Small intestine (tissue), 7 donors: ENCODE results near the gene TRAPPC5. TPM values are rescaled to one million over a fixed set of nuclear protein-coding genes. Genes with fewer than 3 reads are reported as not detected.

Source experiments
- DNase-seq, 2 donors: peaks; one replicate each; pipeline versions ENCODE4 v3.0.0 to v3.0.0-alpha.2; 2013
- FAIRE-seq: peaks from 2 replicates; lab custom pipeline; 2012; peaks lifted over from hg19 to GRCh38; lab: Jason Lieb, UNC
- H3K27ac ChIP-seq, 3 donors: one replicate each; pipeline ENCODE4 v1.5.1; 2013; ENCODE audit warnings: low read length in 2 of 3, mild to moderate bottlenecking in 2 of 3, control low read depth in 1 of 3, inconsistent platforms in 1 of 3, low read depth in 1 of 3, moderate library complexity in 1 of 3
- H3K27me3 ChIP-seq, 3 donors: one replicate each; pipeline ENCODE4 v1.6.1; 2013; ENCODE audit warnings: low read length in 3 of 3, inconsistent platforms in 1 of 3; ENCODE audit not compliant: control insufficient read depth in 3 of 3, insufficient read depth in 3 of 3
- H3K36me3 ChIP-seq, 3 donors: one replicate each; pipeline ENCODE4 v1.6.1; 2013; ENCODE audit warnings: low read length in 3 of 3, inconsistent platforms in 1 of 3, low read depth in 1 of 3, mild to moderate bottlenecking in 1 of 3, moderate library complexity in 1 of 3; ENCODE audit not compliant: control insufficient read depth in 3 of 3, insufficient read depth in 2 of 3
- H3K4me1 ChIP-seq, 3 donors: one replicate each; pipeline ENCODE4 v1.6.1; 2013; ENCODE audit warnings: low read length in 2 of 3, inconsistent platforms in 1 of 3, low read depth in 1 of 3, mild to moderate bottlenecking in 1 of 3, moderate library complexity in 1 of 3; ENCODE audit not compliant: control insufficient read depth in 3 of 3, insufficient read depth in 2 of 3
- H3K4me3 ChIP-seq, 3 donors: one replicate each; pipeline ENCODE4 v1.5.1; 2013; ENCODE audit warnings: low read length in 3 of 3, control low read depth in 1 of 3, inconsistent platforms in 1 of 3, low read depth in 1 of 3, mild to moderate bottlenecking in 1 of 3, moderate library complexity in 1 of 3
- H3K9me3 ChIP-seq, 2 donors: one replicate each; pipeline ENCODE4 v1.6.1; 2013; ENCODE audit warnings: low read depth in 1 of 2, low read length in 1 of 2; ENCODE audit not compliant: control insufficient read depth in 2 of 2, insufficient read depth in 1 of 2
- WGBS, 3 donors: extraction: QIAGEN DNeasy Blood & Tissue Kit; methylation state at CpG; one replicate each; pipeline ENCODE4 v1.1.7; 2013; 5-methylcytosine and 5-hydroxymethylcytosine counted together
- polyA plus RNA-seq, 4 donors: library from polyadenylated mRNA; stranded (reverse) in 3 of 4; unstranded in 1 of 4; fragments of 200-250 nt in 3 of 4; fragments of 120-200 nt in 1 of 4; gene quantifications; one replicate each; pipeline versions ENCODE4 v1.2.1 to v1.2.3, GENCODE V29; 2013
- donor health status: healthy with polysubstance abuse.
- donor health status: control.
- donor health status: control.
- donor health status: Bipolar disorder and iron deficiency.
- donor health status: healthy.

Gene TRAPPC5
- polyA plus RNA-seq, 4 donors, result 47.9 to 166 (median 95.4) TPM

- no peak for FAIRE-seq
- Histone ChIP-seq H3K27me3 (peaks cover 3 to 26% (median 6%) of the 10 kb centered on the region in 3 donors), H3K9me3 (peaks cover 0 to 7% of the 10 kb centered on the region in 2 donors), H3K36me3 (no peaks in the 10 kb centered on the region), H3K4me3 (no peak overlapping the region), H3K27ac (no peak overlapping the region), H3K4me1 (peaks cover 0 to 4% (median 0%) of the 10 kb centered on the region in 3 donors)
- 27 to 40% (median 28%) methylated on average over 7 of the region's 7 CpGs for WGBS, 3 donors
- no peak for DNase-seq
These were observed 4.3 kb upstream of the TRAPPC5 start for GRCh38 chr19:7676376-7676775.

GRCh38 chr19:7676854-7677253 lies 3.8 kb upstream of the TRAPPC5 start, which contains the start of gene MCEMP1:
MCEMP1 (plus strand) TSS chr19:7677090; CDS start chr19:7677121, 31 bp downstream.
- H3K9me3 ChIP-seq, result peaks cover 0 to 7% of the 10 kb centered on the region in 2 donors
- FAIRE-seq (no peak), DNase-seq (no peak)
- H3K4me1 ChIP-seq, result peaks cover 0 to 4% (median 0%) of the 10 kb centered on the region in 3 donors
- H3K4me3 ChIP-seq, result no peak within 1 kb of the TSS
- WGBS, 3 donors, result 35 to 59% (median 43%) methylated on average over 10 of the region's 10 CpGs
- no peak within 1 kb of the TSS for H3K27ac ChIP-seq
- H3K27me3 ChIP-seq, result peaks cover 2 to 25% (median 4%) of the 10 kb centered on the region in 3 donors
- no peaks in the 10 kb centered on the region for H3K36me3 ChIP-seq

GRCh38 chr19:7677669-7678311 lies 2.8 kb upstream of the TRAPPC5 start:
- H3K4me1 ChIP-seq, result peaks cover 0 to 4% (median 0%) of the 10 kb centered on the region in 3 donors
- FAIRE-seq, result no peak
- H3K36me3 ChIP-seq, result peaks cover 0 to 6% (median 3%) of the 10 kb centered on the region in 3 donors
- peaks cover 0 to 7% of the 10 kb centered on the region in 2 donors for H3K9me3 ChIP-seq
- H3K27me3 ChIP-seq, result peaks cover 0 to 20% (median 2%) of the 10 kb centered on the region in 3 donors
- 47 to 49% (median 48%) methylated on average over 12 of the region's 12 CpGs for WGBS, 3 donors
- no peak overlapping the region for H3K4me3 ChIP-seq
- DNase-seq, result no peak
- H3K27ac ChIP-seq, result no peak overlapping the region

- DNase-seq (peak; percentile 27 to 36), FAIRE-seq (no peak)
- Histone ChIP-seq H3K27me3 (peaks cover 0 to 15% (median 0%) of the 10 kb centered on the region in 3 donors), H3K27ac (no peak overlapping the region), H3K36me3 (peaks cover 0 to 18% (median 3%) of the 10 kb centered on the region in 3 donors), H3K9me3 (peaks cover 0 to 2% of the 10 kb centered on the region in 2 donors), H3K4me3 (no peak overlapping the region), H3K4me1 (peaks cover 0 to 4% (median 0%) of the 10 kb centered on the region in 3 donors)
- 31 to 47% (median 31%) methylated on average over 30 of the region's 30 CpGs for WGBS, 3 donors
These were observed 1.5 kb upstream of the TRAPPC5 start for GRCh38 chr19:7678971-7679751.

GRCh38 chr19:7679771-7680605 lies 645 bp upstream of the TRAPPC5 start:
- no peaks in the 10 kb centered on the region for H3K9me3 ChIP-seq
- FAIRE-seq (no peak), DNase-seq (no peak)
- no peak overlapping the region for H3K27ac ChIP-seq
- WGBS, 3 donors, result 34 to 48% (median 35%) methylated on average over 22 of the region's 22 CpGs
- H3K36me3 ChIP-seq, result peaks cover 0 to 22% (median 3%) of the 10 kb centered on the region in 3 donors
- peaks cover 0 to 15% (median 0%) of the 10 kb centered on the region in 3 donors for H3K27me3 ChIP-seq
- peak overlapping the region in 2 of 3 donors; percentile 2 to 98 for H3K4me3 ChIP-seq
- H3K4me1 ChIP-seq, result peaks cover 0 to 4% (median 0%) of the 10 kb centered on the region in 3 donors

- Histone ChIP-seq H3K4me1 (peaks cover 0 to 4% (median 0%) of the 10 kb centered on the region in 3 donors), H3K27ac (peak overlapping the region in 2 of 3 donors; percentile 53 to 73), H3K27me3 (peaks cover 0 to 12% (median 0%) of the 10 kb centered on the region in 3 donors), H3K4me3 (peak overlapping the region; percentile 87 to 100 (median 98)), H3K9me3 (no peaks in the 10 kb centered on the region), H3K36me3 (peaks cover 0 to 27% (median 3%) of the 10 kb centered on the region in 3 donors)
- DNase-seq (peak; percentile 75 to 88), FAIRE-seq (no peak)
- WGBS, 3 donors, result 5 to 13% (median 13%) methylated on average over 39 to 43 of the region's 43 CpGs
These were observed 924 bp downstream of the TRAPPC5 start for GRCh38 chr19:7681340-7682174.

GRCh38 chr19:7682175-7682855 lies 1.7 kb downstream of the TRAPPC5 start:
- no peaks in the 10 kb centered on the region for H3K9me3 ChIP-seq
- DNase-seq (no peak), FAIRE-seq (no peak)
- H3K4me1 ChIP-seq, result peaks cover 0 to 4% (median 0%) of the 10 kb centered on the region in 3 donors
- peak overlapping the region in 1 of 3 donors; percentile 100 for H3K4me3 ChIP-seq
- peaks cover 0 to 27% (median 3%) of the 10 kb centered on the region in 3 donors for H3K36me3 ChIP-seq
- 82 to 95% (median 92%) methylated on average over 74 of the region's 74 CpGs for WGBS, 3 donors
- peaks cover 0 to 6% (median 0%) of the 10 kb centered on the region in 3 donors for H3K27me3 ChIP-seq
- H3K27ac ChIP-seq, result no peak overlapping the region
